Measurements from ENCODE around the gene SLC22A23.

- TF ChIP-seq EP300 (IDR thresholded peaks at IDR 0.05), result no peak
- TF ChIP-seq, protein P1, sequence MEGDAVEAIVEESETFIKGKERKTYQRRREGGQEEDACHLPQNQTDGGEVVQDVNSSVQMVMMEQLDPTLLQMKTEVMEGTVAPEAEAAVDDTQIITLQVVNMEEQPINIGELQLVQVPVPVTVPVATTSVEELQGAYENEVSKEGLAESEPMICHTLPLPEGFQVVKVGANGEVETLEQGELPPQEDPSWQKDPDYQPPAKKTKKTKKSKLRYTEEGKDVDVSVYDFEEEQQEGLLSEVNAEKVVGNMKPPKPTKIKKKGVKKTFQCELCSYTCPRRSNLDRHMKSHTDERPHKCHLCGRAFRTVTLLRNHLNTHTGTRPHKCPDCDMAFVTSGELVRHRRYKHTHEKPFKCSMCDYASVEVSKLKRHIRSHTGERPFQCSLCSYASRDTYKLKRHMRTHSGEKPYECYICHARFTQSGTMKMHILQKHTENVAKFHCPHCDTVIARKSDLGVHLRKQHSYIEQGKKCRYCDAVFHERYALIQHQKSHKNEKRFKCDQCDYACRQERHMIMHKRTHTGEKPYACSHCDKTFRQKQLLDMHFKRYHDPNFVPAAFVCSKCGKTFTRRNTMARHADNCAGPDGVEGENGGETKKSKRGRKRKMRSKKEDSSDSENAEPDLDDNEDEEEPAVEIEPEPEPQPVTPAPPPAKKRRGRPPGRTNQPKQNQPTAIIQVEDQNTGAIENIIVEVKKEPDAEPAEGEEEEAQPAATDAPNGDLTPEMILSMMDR (IDR thresholded peaks at IDR 0.05), result no peak
Observed at GRCh38 chr6:3433005-3433404, 23.8 kb downstream of the SLC22A23 start.

Data from gastroesophageal sphincter (tissue), 3 donors.